Ureter (tissue), 1 donor: ENCODE measurements around the gene RSPH10B. TPM values are rescaled to one million over a fixed set of nuclear protein-coding genes. Genes with fewer than 3 reads are reported as not detected.
"Not testable (repeated sequence)": the region's sequence is repeated elsewhere in the genome, so short reads cannot be mapped to it uniquely, and the experiment has no call there.

ENCODE experiments used
- DNase-seq: peaks from one replicate; pipeline ENCODE4 v3.0.0-alpha.2; 2020; ENCODE audit warnings: low spot score
- total RNA-seq: library from RNA; stranded (reverse); gene quantifications from one replicate; pipeline ENCODE4 v1.2.4, GENCODE V29; 2023
- donor health status: DM: yes; HTN: yes; CAD: no.

RSPH10B gene
- total RNA-seq, result 0.44 TPM

GRCh38 chr7:5970347-5970911 is at the start of gene RSPH10B:
Gene RSPH10B (minus strand): TSS chr7:5970689. CDS start chr7:5967116, 3,573 bp downstream.
- DNase-seq, result not testable (repeated sequence)

- DNase-seq, result no peak
These were observed 46.1 kb upstream of the RSPH10B start for GRCh38 chr7:6016653-6016966.

GRCh38 chr7:6015917-6016652 is 45.6 kb upstream of the RSPH10B start:
- peak; percentile 70 for DNase-seq

- DNase-seq, result no peak
These were observed 42.0 kb upstream of the RSPH10B start for GRCh38 chr7:6012355-6013104.

GRCh38 chr7:6011541-6011940 is 41.1 kb upstream of the RSPH10B start:
- no peak for DNase-seq

- DNase-seq, result not testable (repeated sequence)
These were observed 39.9 kb upstream of the RSPH10B start for GRCh38 chr7:6010370-6010769.

GRCh38 chr7:6008668-6009611 is 38.5 kb upstream of the RSPH10B start, which contains the start of the genes AIMP2 and PMS2:
Gene AIMP2 (plus strand): TSS chr7:6009272. CDS start chr7:6009364, 92 bp downstream.
Gene PMS2 (minus strand): TSS chr7:6009049. CDS start chr7:6009019, 30 bp downstream.
- peak; percentile 99 for DNase-seq

- not testable (repeated sequence) for DNase-seq
These were observed 37.5 kb upstream of the RSPH10B start for GRCh38 chr7:6007835-6008590.

- no peak for DNase-seq
These were observed 36.9 kb upstream of the RSPH10B start for GRCh38 chr7:6007386-6007785.

GRCh38 chr7:5997210-5997808 is 26.8 kb upstream of the RSPH10B start:
- peak; percentile 62 for DNase-seq

GRCh38 chr7:5987061-5987460 is 16.6 kb upstream of the RSPH10B start:
- not testable (repeated sequence) for DNase-seq

- not testable (repeated sequence) for DNase-seq
These were observed 9.3 kb upstream of the RSPH10B start for GRCh38 chr7:5979680-5980314.

- not testable (repeated sequence) for DNase-seq
These were observed 3.1 kb upstream of the RSPH10B start for GRCh38 chr7:5973580-5973979.

- not testable (repeated sequence) for DNase-seq
These were observed 6.7 kb downstream of the RSPH10B start for GRCh38 chr7:5963810-5964209.

- not testable (repeated sequence) for DNase-seq
These were observed 7.3 kb downstream of the RSPH10B start for GRCh38 chr7:5963205-5963604.

GRCh38 chr7:5934945-5935450 is 35.5 kb downstream of the RSPH10B start:
- DNase-seq, result not testable (repeated sequence)

- DNase-seq, result not testable (repeated sequence)
These were observed 38.4 kb downstream of the RSPH10B start for GRCh38 chr7:5931905-5932644.

GRCh38 chr7:5931250-5931649 is 39.2 kb downstream of the RSPH10B start:
- peak; percentile 43 for DNase-seq

GRCh38 chr7:5930290-5930689 is 40.2 kb downstream of the RSPH10B start:
- not testable (repeated sequence) for DNase-seq
